K562 (cell line): ENCODE measurements around the gene TNKS2. TPM values are rescaled to one million over a fixed set of nuclear protein-coding genes. Genes with fewer than 3 reads are reported as not detected.

Source experiments
- ATF7 ChIP-seq: fragments of 450-650 bp; IDR thresholded peaks from 2 replicates; pipeline ENCODE4 v1.7.1; 2014; ENCODE audit warnings: mild to moderate bottlenecking, moderate library complexity
- DIDO1 ChIP-seq: fragments of 450-650 bp; IDR thresholded peaks from 2 replicates; pipeline ENCODE4 v1.6.1; 2016; ENCODE audit warnings: low read depth, missing biosample characterization, missing genetic modification characterization
- ETS1 ChIP-seq: conservative IDR thresholded peaks from 2 replicates; pipeline ENCODE4 v1.6.1; 2011; ENCODE audit warnings: low read depth, mild to moderate bottlenecking, low read length; ENCODE audit not compliant: control insufficient read depth
- HDAC6 ChIP-seq: IDR thresholded peaks from 2 replicates; pipeline ENCODE4 v1.6.1; 2012; ENCODE audit warnings: low read depth, mild to moderate bottlenecking, control low read depth, inconsistent platforms, low read length, moderate library complexity
- HMGXB4 ChIP-seq: sonication (generic); formaldehyde crosslinking; IDR thresholded peaks from 2 replicates; pipeline ENCODE4 v1.8.1; 2023; ENCODE audit warnings: mild to moderate bottlenecking, missing genetic modification reagents
- POLR2B ChIP-seq: fragments of 450-650 bp; IDR thresholded peaks from 2 replicates; pipeline ENCODE4 v1.6.1; 2018; ENCODE audit warnings: low read depth; ENCODE audit not compliant: partially characterized antibody
- REST ChIP-seq, 2 experiments: fragments of 450-650 bp; formaldehyde crosslinking in 1 of 2; IDR thresholded peaks; 2 replicates each; pipeline versions ENCODE4 v1.4.0 to v1.6.1; 2014 to 2020; ENCODE audit warnings: mild to moderate bottlenecking in 2 of 2, borderline replicate concordance in 1 of 2, low read depth in 1 of 2
- SP2 ChIP-seq: IDR thresholded peaks from 2 replicates; pipeline ENCODE4 v1.6.1; 2011; ENCODE audit warnings: mild to moderate bottlenecking, low read depth, low read length, moderate library complexity; ENCODE audit not compliant: poor library complexity, severe bottlenecking; ENCODE audit errors: extremely low read depth
- TCF7L2 ChIP-seq: fragments of 150-350 bp; IDR thresholded peaks from 2 replicates; pipeline ENCODE4 v1.6.1; 2016; ENCODE audit warnings: low read depth, mild to moderate bottlenecking, low read length, moderate library complexity
- ZNF696 ChIP-seq: fragments of 250-450 bp; sonication (Bioruptor Pico); conservative IDR thresholded peaks from 2 replicates; pipeline ENCODE4 v1.4.0; 2020; ENCODE audit warnings: mild to moderate bottlenecking, moderate library complexity
- polyA plus RNA-seq, 8 experiments: library from polyadenylated mRNA; depleted of rRNA in 4 of 8; stranded (reverse) in 5 of 8; unstranded in 3 of 8; fragments of >200 nt; fragmentation: Nextera tagmentation in 2 of 8; fragmentation: Illumina TruSeq in 1 of 8; extraction: Ambion mirVana in 2 of 8; extraction: Trizol in 1 of 8; gene quantifications; 2 replicates each; pipeline versions ENCODE4 v1.2.1 to v1.2.3, GENCODE V29; 2011 to 2014; ENCODE audit warnings: inconsistent platforms in 1 of 8, missing spikeins in 1 of 8
- total RNA-seq, 7 experiments: library from RNA; depleted of rRNA in 6 of 7; stranded (reverse); fragments of >200 nt in 6 of 7; fragmentation: Illumina TruSeq in 2 of 7; extraction: Trizol in 2 of 7; gene quantifications; 2 replicates each; pipeline versions ENCODE4 v1.2.1 to v1.2.3, GENCODE V29; 2011 to 2021; ENCODE audit warnings: low replicate concordance in 1 of 7

The TNKS2 gene
- total and polyA plus RNA-seq, 9 of the 15 experiments (the other 6 are each of a cell fraction or from before 2014, with no cell fraction given): 3.5 to 19.8 (median 8.6) TPM

GRCh38 chr10:91908337-91909116 lies 110.3 kb downstream of the TNKS2 start (continued):
- TF ChIP-seq POLR2B: no peak
- TF ChIP-seq TCF7L2: no peak
- TF ChIP-seq REST (IDR thresholded peaks at IDR 0.05; ENCODE audit: borderline replicate concordance): peak; percentile 44; the same call in 1 of the 2 replicates
- TF ChIP-seq REST (CRISPR knock-in tag; IDR thresholded peaks at IDR 0.05; ENCODE audit: low read depth): no peak
- no peak for TF ChIP-seq DIDO1 (tag)
- TF ChIP-seq HDAC6: no peak
- TF ChIP-seq ZNF696 (CRISPR knock-in tag): no peak
- no peak for TF ChIP-seq ETS1
- no peak for TF ChIP-seq HMGXB4 (CRISPR knock-in tag)
- 0 out of 2 replicates have a peak, but pooled peaks have one; percentile 30 for TF ChIP-seq ATF7
- peak; percentile 61 for TF ChIP-seq SP2
